GM19099 (cell line): ENCODE results near the gene ITGAE.

ENCODE experiments used
- POLR2A ChIP-seq: IDR thresholded peaks from 3 replicates; pipeline ENCODE4 v1.6.1; 2011; ENCODE audit warnings: low read depth; ENCODE audit not compliant: insufficient read length; ENCODE audit errors: extremely low read depth

The ITGAE gene

DNA sequence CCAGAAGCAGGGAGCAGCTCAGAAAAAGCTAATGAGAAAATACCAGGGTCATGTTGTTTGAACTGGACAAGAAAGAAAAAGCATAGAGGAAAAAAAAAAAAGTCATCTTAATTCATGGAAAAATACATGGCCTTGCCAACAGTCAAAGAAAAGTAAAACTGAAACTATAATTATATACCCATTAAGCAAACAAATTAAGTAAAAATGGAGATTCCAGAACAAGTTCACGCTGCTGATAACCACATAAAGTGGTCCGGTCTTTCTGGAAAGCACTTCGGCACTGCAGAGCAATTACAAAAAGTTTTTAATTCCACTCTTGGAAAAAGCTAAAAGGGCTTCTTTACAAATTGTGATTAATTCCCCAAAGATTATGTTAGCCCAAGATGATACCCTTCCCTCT is 92.6 kb downstream of the ITGAE start:
- no peak for TF ChIP-seq POLR2A

DNA sequence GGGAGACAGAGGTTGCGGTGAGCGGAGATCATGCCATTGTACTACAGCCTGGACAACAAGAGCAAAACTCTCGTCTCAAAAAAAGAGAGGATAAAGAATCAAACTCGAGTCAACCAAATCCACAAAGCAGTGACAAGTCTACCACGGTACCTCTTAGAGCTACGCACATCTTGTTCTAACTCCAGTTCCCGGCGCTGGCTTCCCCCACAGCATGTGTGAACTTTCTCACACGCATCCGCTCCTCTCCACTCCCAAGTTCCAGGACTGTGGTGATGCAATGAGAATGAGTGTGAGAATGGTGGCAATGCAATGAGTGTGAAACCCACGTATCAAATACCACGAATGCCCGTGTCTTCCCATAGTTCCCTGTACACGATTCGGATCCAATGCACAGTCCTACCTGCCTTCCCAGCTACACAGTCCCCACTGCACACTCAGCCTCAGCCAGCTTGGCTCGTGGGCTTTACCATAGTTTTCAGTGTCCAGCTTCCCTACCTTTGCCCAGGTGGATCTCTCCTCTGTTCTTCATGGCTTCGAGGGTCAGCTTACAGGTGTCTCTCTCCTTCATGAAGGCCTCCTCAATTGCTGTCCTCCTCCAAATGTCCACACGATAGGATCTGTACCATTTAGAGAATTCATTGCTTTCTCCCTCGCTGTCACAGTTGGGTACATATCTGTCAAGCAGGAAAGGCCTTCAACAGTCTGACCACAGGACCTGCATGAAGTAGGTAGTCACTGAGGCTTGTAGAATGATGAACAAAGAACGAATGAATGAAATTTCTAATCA is 95.9 kb downstream of the ITGAE start:
- TF ChIP-seq POLR2A, result no peak

DNA sequence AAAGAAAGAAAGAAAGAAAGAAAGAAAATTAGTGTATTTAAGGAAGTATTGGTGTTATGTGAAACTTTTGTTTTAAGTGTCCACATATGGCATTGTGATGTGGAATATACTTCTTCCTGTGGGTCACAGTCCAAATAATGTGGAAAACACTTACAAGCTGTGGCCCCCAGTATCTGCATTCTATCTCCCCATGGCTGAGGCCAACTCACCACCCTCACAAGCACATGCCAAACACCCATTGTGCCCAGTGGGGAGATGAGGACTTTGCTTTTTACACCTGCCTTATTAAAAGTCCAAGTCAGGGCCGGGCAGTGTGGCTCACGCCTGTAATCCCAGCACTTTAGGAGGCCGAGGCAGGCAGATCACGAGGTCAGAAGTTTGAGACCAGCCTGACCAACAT is 101.0 kb downstream of the ITGAE start:
- no peak for TF ChIP-seq POLR2A

DNA sequence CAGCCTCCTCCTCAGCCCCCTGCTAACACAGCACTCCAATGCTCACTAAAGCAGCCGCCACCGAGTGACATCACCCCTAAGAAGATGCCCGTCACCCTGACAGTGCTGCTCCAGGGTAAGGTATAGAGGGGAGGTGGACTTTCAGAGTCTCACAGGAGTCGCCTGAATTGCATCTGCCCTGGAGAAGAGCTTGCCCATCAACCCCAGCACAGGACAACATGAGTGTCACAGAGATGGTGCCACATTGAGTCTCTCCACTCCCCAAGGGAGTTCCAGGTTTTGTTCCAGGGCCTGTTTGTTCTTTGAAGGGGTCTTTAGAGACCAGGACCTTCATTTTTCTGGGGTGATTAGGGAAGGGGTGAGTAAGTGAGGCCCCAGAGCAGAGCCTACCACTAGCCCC is 102.8 kb downstream of the ITGAE start:
- no peak for TF ChIP-seq POLR2A

DNA sequence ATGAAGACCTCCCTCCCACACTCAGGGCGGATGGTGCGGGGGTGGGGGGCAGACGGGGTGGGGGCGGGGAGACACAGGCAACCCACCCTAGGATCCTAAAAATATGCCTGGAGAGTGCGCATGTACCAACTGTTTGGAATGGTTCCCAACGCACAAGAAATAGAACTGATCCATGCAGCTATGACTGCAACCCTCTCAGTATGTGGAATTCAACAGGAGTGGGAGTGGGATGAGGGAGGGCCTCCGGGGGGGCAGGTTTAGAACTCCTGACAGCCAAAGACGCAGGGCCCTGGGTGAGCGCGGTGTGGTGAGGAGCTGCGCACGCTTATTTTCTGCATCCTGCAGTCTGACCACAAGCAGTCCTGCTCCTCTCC is 103.9 kb downstream of the ITGAE start:
- TF ChIP-seq POLR2A, result no peak

DNA sequence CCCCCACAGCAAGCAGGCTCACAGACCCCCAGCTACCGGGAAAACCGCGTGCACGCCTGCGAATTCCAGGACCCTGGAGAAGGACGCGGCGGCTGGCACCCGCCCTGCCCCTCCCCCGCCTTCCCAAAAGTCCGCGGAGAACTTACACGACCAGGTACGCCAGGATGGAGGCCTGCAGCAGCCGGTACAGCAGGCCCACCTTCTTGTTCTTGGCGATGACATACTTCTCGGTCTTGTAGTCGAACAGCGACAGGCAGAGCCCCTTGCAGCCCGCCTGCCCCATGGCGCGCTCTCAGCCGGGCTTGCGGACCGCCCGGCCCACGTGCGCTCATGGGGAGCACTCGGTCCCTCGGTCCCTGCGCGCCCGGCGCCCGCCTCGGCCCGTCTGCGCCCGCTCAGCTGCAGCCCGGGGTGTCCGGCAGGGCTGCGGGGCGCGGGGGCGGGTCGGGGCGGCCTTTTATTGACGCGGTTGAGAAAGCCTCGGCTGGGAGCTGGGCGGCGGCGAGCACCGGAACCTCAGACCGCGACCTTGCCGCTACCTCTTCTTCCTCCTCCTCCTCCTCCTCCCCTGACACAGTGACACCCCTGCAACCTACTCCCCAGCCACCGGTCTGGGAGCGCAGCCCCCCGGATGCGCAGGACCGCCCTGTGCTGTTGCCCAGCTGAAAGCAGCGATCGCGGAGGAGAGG is 105.1 kb downstream of the ITGAE start, which contains the start of gene P2RX5:
TSS of gene P2RX5 (minus strand) at position 433 of the 689 bp plus-strand sequence. CDS start at position 283, 150 bp downstream.
- peak; percentile 51 for TF ChIP-seq POLR2A

DNA sequence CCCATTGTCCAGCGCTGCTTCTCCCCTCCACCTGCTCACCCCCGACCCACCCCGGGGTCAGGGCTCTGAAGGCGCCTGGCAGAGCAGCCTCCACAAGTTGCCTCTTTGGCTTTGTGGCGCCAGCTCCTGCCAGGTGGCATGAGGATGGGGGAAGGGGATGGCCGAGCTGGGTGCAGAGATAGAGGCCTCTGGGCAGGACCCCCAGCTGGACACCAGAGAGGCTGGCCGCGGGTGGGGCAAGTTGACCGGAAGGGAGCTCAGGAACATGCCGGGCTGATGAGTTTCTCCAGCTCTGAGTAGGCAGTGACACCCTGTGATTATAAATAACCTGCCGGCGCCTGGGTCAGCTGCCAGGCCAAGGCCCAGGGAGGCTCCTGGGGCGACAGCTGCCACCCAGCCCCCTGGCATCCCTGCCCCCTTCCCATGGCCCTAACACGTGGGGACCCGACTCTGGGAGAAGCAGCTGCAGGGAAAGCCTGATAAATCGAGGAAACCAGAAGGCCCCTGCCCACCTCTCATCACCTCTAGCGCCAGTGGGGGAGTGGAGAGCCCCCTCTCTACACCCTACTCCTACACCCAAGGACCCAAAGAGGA is 105.8 kb downstream of the ITGAE start:
- TF ChIP-seq POLR2A, result no peak

DNA sequence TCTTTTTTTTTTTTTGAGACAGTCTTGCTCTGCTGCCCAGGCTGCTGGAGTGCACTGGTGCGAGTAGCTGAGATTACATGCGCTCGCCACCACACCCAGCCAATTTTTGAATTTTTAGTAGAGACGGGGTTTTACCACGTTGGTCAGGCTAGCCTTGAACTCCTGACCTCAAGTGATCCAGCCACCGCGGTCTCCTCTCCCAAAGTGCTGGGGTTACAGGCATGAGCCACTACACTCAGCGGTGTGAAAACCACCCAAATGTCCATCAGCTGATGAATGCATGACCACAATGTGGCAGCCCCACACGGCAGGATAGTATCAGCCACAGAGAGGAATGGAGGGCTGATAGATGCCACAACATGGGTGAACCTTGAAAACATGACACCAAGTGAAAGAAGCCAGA is 107.2 kb downstream of the ITGAE start:
- TF ChIP-seq POLR2A, result no peak

DNA sequence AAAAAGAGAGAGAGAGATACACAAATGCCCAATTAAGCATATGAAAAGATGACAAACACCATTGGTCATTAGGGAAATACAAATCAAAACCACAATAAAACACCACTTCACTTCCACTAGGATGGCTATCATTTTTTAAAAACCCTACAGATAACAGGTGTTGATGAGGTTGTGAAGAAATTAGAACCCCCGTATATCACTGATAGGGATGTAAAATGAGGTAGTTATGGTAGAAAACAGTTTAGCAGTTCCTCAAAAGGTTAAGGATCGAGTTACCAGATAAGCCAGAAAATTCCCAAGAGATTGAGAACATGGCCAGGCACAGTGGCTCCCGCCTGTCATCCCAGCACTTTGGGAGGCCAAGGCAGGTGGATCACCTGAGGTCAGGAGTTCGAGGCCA is 107.8 kb downstream of the ITGAE start:
- no peak for TF ChIP-seq POLR2A

DNA sequence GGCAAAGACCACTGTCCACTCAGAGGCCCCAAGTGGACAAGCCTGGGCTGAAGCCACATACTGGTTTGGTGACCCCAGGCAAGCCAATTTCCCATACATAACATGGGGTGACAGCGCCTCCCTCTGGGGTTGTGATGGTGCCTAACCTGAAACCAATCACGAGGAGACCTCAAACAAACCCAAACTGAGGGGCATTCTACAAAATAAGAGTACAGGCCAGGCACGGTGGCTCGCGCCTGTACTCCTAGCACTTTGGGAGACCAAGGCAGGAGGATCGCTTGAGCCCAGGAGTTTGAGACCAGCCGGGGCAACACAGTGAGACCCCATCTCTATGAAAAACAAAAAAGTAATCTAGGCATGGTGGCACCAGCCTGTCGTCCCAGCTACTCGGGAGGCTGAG is 108.6 kb downstream of the ITGAE start:
- no peak for TF ChIP-seq POLR2A

DNA sequence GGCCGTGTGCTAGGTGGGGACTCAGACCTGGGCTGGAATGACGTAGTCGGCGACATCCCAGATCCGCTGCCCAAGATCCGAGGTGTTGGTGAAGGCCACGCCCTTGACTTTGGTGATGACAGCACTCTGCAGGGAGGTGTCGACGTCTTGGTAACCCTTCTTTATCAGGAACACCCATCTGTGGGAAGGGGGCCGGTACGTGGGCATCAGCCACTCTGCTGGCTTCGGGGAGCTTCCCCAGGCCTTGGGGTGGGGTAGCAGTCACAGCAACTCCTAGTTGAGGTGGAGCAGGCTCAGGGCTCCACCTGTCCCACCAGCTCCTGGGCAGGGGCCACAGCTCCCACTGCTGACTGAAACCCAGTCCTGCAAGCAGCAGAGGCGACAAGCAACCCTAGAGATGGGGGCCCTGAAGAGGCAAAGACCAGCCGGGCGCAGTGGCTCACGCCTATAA is 109.3 kb downstream of the ITGAE start:
- no peak for TF ChIP-seq POLR2A

DNA sequence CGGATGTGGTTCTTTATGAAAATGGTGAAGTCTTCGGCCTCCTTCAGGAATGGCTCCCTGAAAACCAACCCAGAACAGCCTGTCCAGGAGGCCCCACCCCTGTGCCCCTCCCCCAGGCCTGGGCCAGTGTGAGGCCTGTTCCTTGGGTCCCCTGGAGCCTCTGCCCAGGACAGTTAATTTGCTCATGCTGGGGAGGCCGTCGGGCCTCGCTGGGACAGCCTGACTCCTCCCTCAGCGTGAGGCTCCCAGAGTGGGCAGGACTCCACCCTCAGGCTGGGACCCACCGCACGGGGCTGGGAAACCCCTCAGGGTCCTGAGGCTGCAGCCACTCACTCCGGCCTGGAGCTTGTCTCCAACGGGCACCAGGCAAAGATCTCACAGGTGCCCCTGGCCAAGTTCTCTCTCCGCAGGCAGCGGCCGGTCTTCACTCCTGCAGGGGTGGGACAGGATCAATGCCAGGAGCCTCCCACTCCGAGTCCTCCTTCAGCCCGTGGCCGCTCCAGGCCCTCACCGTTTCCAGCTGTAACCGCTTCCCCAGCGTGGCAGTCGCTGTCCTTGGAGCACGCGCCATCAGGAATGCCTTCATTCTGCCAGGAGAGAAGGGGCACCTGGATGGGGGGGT is 110.8 kb downstream of the ITGAE start:
- no peak for TF ChIP-seq POLR2A

DNA sequence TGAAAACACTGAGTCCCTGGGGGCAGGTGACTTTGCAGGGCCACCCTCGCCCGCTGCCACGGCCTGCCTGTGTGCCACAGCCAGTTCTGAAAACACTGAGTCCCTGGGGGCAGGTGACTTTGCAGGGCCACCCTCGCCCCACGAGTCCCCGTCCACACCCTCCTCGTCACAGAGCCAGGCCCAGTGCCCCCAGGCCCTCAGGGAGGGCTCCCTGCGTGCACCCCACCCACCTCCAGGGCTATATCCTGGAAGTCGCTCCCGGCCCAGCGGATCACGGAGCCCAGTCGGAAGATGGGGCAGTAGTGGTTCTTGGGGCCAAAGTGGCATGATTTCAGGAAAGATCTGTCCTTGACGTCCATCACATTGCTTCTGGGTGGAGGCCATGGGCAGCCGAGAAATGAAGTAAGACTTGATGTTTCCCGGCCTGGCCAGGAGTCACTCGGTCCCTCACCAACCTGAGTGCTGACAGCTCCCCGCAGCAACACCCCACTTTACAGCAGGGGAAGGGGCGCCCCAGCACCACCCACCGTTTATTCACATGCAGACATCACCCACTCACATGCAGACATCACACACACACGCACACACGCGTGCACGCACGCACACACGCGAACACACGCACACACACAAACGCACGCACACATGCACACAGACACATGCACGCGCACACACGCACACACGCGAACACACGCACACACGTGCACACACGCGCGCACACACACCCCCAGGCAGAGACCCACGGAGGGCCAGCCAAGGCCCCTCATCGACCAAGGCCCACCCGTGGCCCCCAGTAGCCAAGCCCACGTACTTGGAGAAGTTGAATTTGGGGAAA is 111.5 kb downstream of the ITGAE start:
- TF ChIP-seq POLR2A, result no peak

DNA sequence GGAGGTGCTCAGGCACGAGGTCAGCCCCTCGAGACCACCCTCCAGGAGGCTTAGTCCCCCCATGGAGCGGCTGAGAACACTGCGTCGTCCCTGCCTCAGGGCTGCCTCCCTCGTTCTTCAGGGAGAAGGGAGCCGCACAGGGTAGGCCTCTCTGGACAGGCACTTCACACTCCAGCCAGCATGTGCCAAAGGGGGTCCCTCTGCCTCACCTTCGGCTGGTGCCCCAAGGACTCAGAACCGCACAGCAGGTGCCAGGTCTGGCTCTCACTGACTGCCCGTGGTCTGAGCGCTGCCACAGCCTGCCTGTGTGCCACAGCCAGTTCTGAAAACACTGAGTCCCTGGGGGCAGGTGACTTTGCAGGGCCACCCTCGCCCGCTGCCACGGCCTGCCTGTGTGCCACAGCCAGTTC is 112.1 kb downstream of the ITGAE start:
- no peak for TF ChIP-seq POLR2A
